HG02870 (cell line): Measurements from ENCODE around the gene RBM15.

Experiments
- ATAC-seq: cut with Tn5 transposase; IDR thresholded peaks from one replicate; pipeline ENCODE4 v1.9.1; 2021; ENCODE audit warnings: mild to moderate bottlenecking, moderate library complexity; ENCODE audit not compliant: unreplicated experiment

RBM15 gene

GRCh38 chr1:110350360-110350759 lies 11.2 kb downstream of the RBM15 start:
- ATAC-seq = no peak

- ATAC-seq = no peak
These were observed 16.1 kb downstream of the RBM15 start for GRCh38 chr1:110355321-110355720.

- no peak for ATAC-seq
These were observed 17.2 kb downstream of the RBM15 start for GRCh38 chr1:110356379-110356778.

- ATAC-seq = no peak
These were observed 21.3 kb downstream of the RBM15 start for GRCh38 chr1:110360431-110360830.

GRCh38 chr1:110361856-110362255 lies 22.7 kb downstream of the RBM15 start:
- ATAC-seq = no peak

- ATAC-seq = no peak
These were observed 25.0 kb downstream of the RBM15 start for GRCh38 chr1:110364221-110364620.

- ATAC-seq = no peak
These were observed 31.6 kb downstream of the RBM15 start for GRCh38 chr1:110370827-110371226.

- no peak for ATAC-seq
These were observed 36.3 kb downstream of the RBM15 start for GRCh38 chr1:110375490-110375889.

- no peak for ATAC-seq
These were observed 41.6 kb downstream of the RBM15 start for GRCh38 chr1:110380672-110381283.

GRCh38 chr1:110383251-110383990 lies 44.2 kb downstream of the RBM15 start:
- no peak for ATAC-seq

- ATAC-seq = peak; percentile 48
These were observed 45.6 kb downstream of the RBM15 start for GRCh38 chr1:110384581-110385321.

GRCh38 chr1:110385369-110385768 lies 46.2 kb downstream of the RBM15 start:
- ATAC-seq = no peak

- no peak for ATAC-seq
These were observed 48.0 kb downstream of the RBM15 start for GRCh38 chr1:110387048-110387754.

GRCh38 chr1:110390096-110390495 lies 50.9 kb downstream of the RBM15 start:
- no peak for ATAC-seq

GRCh38 chr1:110390692-110391245 lies 51.6 kb downstream of the RBM15 start, which contains the start of gene SLC16A4:
SLC16A4 (minus strand) TSS chr1:110391026; CDS start chr1:110389323, 1,703 bp downstream.
- no peak for ATAC-seq

- ATAC-seq = no peak
These were observed 54.1 kb downstream of the RBM15 start for GRCh38 chr1:110393286-110393685.

- no peak for ATAC-seq
These were observed 54.7 kb downstream of the RBM15 start for GRCh38 chr1:110393691-110394492.

GRCh38 chr1:110394493-110394820 lies 55.3 kb downstream of the RBM15 start:
- ATAC-seq = no peak
